Esophagus squamous epithelium (tissue), 4 donors: Measurements from ENCODE around the gene ASXL2.

Source experiments
- POLR2A ChIP-seq, 4 donors: fragments of 450-650 bp; IDR thresholded peaks; one replicate each; pipeline ENCODE4 v1.6.1; 2017; ENCODE audit warnings: antibody characterized with exemption in 4 of 4, mild to moderate bottlenecking in 4 of 4, moderate library complexity in 3 of 4
- TF ChIP-seq, protein P1 (sequence below), 6 experiments: fragments of 450-650 bp in 4 of 6; fragments of 200-600 bp in 2 of 6; sonication (generic) in 2 of 6; IDR thresholded peaks; one replicate each; pipeline ENCODE4 v1.5.1; 2016 to 2019; ENCODE audit warnings: antibody characterized with exemption in 6 of 6, mild to moderate bottlenecking in 4 of 6, moderate library complexity in 4 of 6

DNA sequence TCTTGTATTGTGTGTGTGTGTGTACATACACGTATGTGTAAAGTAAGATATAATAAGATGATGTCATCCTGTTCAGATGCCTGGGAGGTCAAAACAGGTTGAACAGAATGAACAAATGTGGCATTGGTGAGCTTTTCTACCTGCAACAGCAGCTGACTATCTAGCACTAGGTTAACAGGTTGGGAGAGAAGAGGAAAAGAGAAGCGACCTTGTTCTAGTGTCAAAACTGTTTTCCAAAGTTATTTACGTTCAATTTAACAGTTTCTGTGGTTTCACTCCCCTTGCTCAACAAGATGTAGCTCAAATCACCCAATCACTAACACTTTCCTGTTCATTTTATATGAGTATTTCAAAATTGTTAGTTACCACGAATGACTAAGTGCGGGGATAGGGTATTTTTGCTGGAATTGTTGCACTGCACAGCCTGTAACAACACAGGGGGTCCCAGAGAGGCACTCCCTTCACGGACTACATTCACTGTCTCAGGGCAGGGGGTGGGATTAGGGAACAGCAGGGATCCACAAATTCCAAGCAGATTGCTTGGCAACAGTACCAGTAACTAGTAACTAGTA lies 137.4 kb downstream of the ASXL2 start:
- TF ChIP-seq, protein P1, sequence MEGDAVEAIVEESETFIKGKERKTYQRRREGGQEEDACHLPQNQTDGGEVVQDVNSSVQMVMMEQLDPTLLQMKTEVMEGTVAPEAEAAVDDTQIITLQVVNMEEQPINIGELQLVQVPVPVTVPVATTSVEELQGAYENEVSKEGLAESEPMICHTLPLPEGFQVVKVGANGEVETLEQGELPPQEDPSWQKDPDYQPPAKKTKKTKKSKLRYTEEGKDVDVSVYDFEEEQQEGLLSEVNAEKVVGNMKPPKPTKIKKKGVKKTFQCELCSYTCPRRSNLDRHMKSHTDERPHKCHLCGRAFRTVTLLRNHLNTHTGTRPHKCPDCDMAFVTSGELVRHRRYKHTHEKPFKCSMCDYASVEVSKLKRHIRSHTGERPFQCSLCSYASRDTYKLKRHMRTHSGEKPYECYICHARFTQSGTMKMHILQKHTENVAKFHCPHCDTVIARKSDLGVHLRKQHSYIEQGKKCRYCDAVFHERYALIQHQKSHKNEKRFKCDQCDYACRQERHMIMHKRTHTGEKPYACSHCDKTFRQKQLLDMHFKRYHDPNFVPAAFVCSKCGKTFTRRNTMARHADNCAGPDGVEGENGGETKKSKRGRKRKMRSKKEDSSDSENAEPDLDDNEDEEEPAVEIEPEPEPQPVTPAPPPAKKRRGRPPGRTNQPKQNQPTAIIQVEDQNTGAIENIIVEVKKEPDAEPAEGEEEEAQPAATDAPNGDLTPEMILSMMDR (IDR thresholded peaks at IDR 0.05): no peak
- TF ChIP-seq POLR2A (IDR thresholded peaks at IDR 0.05): no peak
